Chondrocyte (in vitro differentiated cells): ENCODE data around the gene ETNPPL. TPM values are rescaled to one million over a fixed set of nuclear protein-coding genes. Genes with fewer than 3 reads are reported as not detected.

ENCODE experiments used
- DNase-seq: peaks from one replicate; pipeline ENCODE4 v3.0.0; 2021; ENCODE audit warnings: mixed read lengths, low spot score
- H3K27ac Mint-ChIP-seq: one replicate; pipeline ENCODE4 v1.8.0; 2021; ENCODE audit warnings: mild to moderate bottlenecking, moderate library complexity, mixed read lengths; ENCODE audit not compliant: unreplicated experiment
- H3K27me3 Mint-ChIP-seq: 2 replicates; pipeline ENCODE4 v1.8.0; 2021; ENCODE audit warnings: low read depth, mixed read lengths
- H3K36me3 Mint-ChIP-seq: 2 replicates; pipeline ENCODE4 v1.8.0; 2021; ENCODE audit warnings: low read depth, mixed read lengths
- H3K4me1 Mint-ChIP-seq: 2 replicates; pipeline ENCODE4 v1.8.0; 2021; ENCODE audit warnings: low read depth, mild to moderate bottlenecking, mixed read lengths
- H3K4me3 Mint-ChIP-seq: one replicate; pipeline ENCODE4 v1.8.0; 2021; ENCODE audit warnings: mild to moderate bottlenecking, moderate library complexity, mixed read lengths; ENCODE audit not compliant: unreplicated experiment
- H3K9me3 Mint-ChIP-seq: 2 replicates; pipeline ENCODE4 v1.8.0; 2021; ENCODE audit warnings: low read depth, mixed read lengths
- total RNA-seq: library from RNA; stranded (reverse); gene quantifications from 3 replicates; pipeline ENCODE4 v1.2.1, GENCODE V29; 2021
- TF ChIP-seq, protein P1 (sequence below): fragments of 200-600 bp; sonication (generic); IDR thresholded peaks from 2 replicates; pipeline ENCODE4 v1.5.0; 2021; ENCODE audit warnings: antibody characterized with exemption, mild to moderate bottlenecking, moderate library complexity

ETNPPL gene
- total RNA-seq, 1 donor from 2014 or later = not detected

DNA sequence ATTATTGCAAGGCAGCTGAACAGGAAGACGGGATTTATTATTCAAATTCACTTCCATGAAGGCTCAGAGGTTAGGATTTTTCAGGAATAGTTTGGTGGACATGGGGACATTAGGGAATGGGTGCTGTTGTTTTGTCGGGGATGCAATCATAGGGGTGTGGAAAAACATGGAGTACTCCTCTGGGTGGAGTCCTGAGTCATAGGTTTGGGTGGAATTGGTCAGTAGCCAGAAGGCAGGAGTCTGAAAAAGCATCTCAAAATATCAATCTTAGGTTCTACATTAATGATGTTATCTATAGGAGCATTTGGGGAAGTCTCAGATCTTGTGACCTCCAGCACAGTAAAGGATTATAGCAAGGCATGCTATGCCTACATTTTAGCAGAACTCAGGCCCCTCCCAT lies 14.5 kb upstream of the ETNPPL start:
- TF ChIP-seq, protein P1, sequence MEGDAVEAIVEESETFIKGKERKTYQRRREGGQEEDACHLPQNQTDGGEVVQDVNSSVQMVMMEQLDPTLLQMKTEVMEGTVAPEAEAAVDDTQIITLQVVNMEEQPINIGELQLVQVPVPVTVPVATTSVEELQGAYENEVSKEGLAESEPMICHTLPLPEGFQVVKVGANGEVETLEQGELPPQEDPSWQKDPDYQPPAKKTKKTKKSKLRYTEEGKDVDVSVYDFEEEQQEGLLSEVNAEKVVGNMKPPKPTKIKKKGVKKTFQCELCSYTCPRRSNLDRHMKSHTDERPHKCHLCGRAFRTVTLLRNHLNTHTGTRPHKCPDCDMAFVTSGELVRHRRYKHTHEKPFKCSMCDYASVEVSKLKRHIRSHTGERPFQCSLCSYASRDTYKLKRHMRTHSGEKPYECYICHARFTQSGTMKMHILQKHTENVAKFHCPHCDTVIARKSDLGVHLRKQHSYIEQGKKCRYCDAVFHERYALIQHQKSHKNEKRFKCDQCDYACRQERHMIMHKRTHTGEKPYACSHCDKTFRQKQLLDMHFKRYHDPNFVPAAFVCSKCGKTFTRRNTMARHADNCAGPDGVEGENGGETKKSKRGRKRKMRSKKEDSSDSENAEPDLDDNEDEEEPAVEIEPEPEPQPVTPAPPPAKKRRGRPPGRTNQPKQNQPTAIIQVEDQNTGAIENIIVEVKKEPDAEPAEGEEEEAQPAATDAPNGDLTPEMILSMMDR = no peak
- no peaks in the 10 kb centered on the region for H3K9me3 Mint-ChIP-seq
- DNase-seq = no peak
- no peak overlapping the region for H3K27ac Mint-ChIP-seq
- H3K36me3 Mint-ChIP-seq = no peaks in the 10 kb centered on the region
- H3K4me1 Mint-ChIP-seq = peaks cover 4% of the 10 kb centered on the region
- no peaks in the 10 kb centered on the region for H3K27me3 Mint-ChIP-seq
- H3K4me3 Mint-ChIP-seq = no peak overlapping the region

DNA sequence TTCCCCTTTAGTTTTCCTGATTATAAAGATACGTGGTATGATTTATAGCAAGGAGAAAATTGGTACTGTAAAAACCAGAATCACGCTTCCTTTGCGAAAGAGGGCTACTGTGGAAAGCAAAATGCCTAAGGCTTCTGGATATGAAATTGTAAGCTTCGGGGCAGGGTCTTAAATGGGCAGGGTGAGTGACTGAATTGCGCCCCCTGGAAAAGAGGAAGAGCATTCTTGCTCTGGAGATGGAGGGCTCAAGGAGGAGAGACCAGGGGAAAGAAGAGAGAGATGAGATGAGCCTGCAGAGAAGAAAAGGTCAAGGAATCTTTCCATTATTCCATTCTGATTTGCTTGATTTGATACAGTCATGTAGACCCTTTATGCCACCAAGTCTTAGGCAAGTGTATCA lies 13.1 kb upstream of the ETNPPL start:
- TF ChIP-seq, protein P1 = no peak
- no peaks in the 10 kb centered on the region for H3K9me3 Mint-ChIP-seq
- DNase-seq = no peak
- no peaks in the 10 kb centered on the region for H3K27me3 Mint-ChIP-seq
- peaks cover 4% of the 10 kb centered on the region for H3K4me1 Mint-ChIP-seq
- H3K4me3 Mint-ChIP-seq = no peak overlapping the region
- no peak overlapping the region for H3K27ac Mint-ChIP-seq
- no peaks in the 10 kb centered on the region for H3K36me3 Mint-ChIP-seq

DNA sequence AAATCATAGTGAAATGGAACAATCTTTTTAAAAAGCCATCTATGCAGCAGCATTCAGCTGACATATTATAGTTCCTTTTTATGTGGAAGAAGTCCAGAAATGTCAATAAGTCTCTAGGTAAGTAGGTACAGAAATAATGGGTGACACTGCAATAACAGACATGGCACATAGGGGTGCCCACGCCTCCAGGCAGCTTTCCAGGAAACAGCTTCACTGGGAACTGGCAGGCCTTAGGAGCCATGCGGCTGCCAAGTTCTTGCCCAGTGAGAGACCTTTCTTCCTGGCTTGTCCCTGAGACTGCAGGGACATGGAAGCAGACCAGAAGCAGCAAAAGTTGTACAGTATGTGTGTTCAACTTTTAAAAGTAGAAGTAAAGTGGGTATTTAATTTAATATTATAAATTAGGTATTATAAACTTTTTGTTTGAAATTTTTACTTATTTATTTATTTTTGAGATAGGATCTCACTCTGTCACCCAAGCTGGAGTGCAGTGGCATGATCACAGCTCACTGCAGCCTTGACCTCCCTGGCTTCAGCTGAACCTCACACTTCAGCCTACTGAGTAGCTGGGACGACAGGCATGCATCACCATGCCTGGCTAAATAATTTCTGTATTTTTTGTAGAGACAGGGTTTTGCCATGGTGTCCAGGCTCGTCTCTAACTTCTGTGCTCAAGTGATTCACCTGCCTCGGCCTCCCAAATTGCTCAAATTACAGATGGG lies 12.1 kb upstream of the ETNPPL start:
- Mint-ChIP-seq H3K4me3 (no peak overlapping the region), H3K27ac (no peak overlapping the region), H3K27me3 (no peaks in the 10 kb centered on the region), H3K36me3 (no peaks in the 10 kb centered on the region), H3K4me1 (peaks cover 4% of the 10 kb centered on the region), H3K9me3 (no peaks in the 10 kb centered on the region)
- TF ChIP-seq, protein P1 = no peak
- no peak for DNase-seq

DNA sequence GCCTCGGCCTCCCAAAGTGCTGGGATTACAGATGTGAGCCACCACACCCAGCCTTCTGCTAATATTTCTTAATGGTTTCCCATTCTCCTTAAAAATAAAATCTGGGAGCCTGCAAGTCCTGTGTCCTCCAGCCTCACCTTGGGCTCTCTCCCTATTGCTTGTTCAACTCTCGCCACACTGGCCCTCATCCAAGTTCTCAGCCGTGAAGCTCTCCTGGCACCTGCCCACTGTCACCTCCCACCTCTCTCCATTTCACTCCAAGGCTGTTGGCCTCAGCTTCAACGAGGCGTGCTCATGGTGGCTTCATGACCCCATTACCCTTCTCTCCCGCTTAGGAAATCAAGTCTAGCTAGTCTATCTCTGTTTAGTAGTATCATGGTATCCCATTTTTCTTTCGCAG lies 9.5 kb upstream of the ETNPPL start:
- H3K4me1 Mint-ChIP-seq = peaks cover 4% of the 10 kb centered on the region
- H3K27ac Mint-ChIP-seq = no peak overlapping the region
- no peaks in the 10 kb centered on the region for H3K36me3 Mint-ChIP-seq
- H3K27me3 Mint-ChIP-seq = no peaks in the 10 kb centered on the region
- no peaks in the 10 kb centered on the region for H3K9me3 Mint-ChIP-seq
- no peak for DNase-seq
- TF ChIP-seq, protein P1 = no peak
- H3K4me3 Mint-ChIP-seq = no peak overlapping the region

DNA sequence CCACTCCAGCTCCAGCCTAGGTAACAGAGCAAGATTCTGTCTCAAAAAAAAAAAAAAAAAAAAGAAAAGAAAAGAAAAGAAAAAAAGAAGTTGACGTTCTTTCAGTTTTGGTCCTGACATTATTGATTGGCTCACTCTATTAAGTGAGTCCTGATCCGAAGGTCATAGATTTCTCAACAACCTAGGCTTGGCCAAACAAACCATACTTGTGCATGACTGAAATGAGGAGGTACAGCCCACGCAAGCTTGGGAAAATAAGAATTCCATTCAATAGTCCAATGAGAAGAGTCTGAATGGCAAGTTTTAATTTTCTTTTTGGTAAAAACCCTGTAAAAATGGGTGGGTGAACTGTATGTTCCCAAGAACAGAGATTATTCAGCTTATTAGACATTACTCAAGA lies 3.2 kb upstream of the ETNPPL start:
- TF ChIP-seq, protein P1 = no peak
- Mint-ChIP-seq H3K36me3 (peaks cover 3% of the 10 kb centered on the region), H3K27me3 (peaks cover 16% of the 10 kb centered on the region), H3K4me3 (no peak overlapping the region), H3K4me1 (peaks cover 8% of the 10 kb centered on the region), H3K27ac (no peak overlapping the region), H3K9me3 (no peaks in the 10 kb centered on the region)
- DNase-seq = no peak
